Measurements from ENCODE around the gene ERGIC1.
"Not testable (repeated sequence)": the region's sequence is repeated elsewhere in the genome, so short reads cannot be mapped to it uniquely, and the experiment has no call there.

ERGIC1 gene

DNA sequence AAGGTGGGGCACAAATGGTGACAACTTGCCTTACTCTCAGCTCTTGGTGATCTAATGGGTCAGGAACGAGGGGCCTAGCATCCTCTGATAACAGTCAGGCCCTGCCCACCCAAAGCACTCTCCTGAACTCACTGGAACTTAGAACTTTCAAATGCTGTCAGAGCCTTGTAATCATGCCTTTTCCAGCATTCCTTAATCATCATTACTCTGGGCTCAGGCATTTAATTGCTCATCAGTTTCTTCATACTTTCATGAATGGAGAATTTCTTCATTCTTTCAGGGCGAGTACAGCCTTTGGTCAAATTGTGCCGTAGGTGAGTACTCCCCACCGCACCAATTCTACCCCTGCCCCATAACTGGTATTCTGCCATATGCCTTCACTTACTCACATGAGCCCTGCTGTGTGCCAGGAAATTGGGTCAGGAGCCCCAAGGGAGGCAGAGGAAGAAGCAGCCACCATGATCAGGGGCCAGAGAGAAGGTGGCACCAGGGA is 32.8 kb upstream of the ERGIC1 start:
- DNase-seq, result no peak

DNA sequence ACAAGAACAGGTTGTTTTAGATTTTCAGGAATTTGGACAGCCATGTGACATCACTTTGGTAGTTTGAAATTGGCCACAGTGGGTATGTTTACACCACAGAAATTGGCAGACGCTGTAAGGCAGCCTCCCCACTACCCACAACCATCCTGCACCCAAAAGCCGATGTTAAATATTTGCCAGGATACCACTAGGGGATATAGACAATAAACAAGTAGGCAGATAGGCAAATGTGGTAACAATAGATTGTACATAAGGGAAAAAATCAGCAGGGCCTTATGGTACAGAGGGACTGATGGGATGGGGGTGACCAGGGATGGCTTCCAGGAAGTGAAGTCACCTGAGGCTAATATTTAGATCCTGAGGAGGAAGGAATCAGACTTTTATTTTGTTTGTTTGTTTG is 31.9 kb upstream of the ERGIC1 start:
- no peak for DNase-seq

GRCh38 chr5:172802567-172803176 is 31.4 kb upstream of the ERGIC1 start:
- DNase-seq, result no peak

GRCh38 chr5:172805018-172805683 is 28.9 kb upstream of the ERGIC1 start:
- DNase-seq, result no peak

DNA sequence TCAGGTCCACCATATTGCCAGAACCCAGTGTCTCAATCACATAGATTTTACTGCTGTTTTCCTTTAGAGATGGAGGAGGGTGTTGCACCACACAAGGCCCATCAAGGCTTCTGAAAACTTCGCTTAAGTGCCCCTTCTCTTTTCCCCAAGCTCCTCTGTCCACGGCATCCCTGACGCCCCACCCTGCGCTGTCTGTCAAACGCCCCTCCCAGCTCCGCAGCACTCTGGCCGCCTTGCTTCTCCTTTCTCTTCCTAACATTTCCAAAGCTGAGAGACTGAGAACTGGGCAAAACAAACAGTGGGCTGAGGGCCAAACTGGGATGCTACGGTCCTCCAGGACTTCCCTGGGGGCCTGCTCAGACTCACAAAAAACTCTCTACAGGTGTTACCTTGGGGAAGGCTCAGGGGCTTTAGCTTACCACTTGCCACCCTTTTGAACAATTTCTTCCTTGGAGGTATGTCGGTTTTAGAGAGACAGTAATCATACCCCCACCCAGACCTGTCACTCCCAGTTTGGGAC is 28.3 kb upstream of the ERGIC1 start:
- DNase-seq, result no peak

DNA sequence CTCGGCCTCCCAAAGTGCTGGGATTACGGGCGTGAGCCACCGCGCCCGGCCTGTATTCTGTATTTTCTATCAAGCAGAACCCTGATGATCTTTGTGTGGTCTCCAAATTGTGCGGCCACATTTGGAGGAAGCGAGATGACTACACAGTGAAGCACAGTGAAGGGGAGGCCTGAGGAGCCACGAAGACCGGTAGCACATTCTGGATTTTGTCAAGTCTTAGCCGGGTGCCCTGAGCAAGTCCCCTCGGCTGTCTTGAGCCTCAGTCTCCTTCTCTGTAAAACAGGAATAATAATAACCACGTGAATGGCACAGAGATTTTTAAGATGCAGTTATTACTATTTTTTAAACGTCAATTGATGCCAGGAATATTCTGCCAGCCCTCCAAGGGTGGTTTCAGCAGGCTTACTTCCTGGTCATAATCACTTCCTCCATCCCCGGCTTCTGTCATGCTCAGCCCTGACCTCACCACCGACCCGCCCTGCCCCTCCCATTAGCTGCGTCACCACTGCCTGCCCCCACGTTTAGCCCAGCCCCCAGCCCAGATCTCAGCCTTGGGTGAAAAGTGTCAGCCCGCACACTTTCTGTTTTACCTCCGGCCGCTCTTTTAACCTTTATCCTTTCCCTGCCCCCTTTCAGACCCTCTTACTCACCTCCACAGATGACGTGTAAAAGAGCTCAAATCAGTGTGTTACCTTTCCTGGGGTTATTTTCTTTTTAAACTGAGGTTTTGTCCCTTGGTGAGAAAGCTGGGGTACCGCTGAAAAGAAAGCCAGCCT is 27.0 kb upstream of the ERGIC1 start:
- DNase-seq, result peak; percentile 93 to 95

DNA sequence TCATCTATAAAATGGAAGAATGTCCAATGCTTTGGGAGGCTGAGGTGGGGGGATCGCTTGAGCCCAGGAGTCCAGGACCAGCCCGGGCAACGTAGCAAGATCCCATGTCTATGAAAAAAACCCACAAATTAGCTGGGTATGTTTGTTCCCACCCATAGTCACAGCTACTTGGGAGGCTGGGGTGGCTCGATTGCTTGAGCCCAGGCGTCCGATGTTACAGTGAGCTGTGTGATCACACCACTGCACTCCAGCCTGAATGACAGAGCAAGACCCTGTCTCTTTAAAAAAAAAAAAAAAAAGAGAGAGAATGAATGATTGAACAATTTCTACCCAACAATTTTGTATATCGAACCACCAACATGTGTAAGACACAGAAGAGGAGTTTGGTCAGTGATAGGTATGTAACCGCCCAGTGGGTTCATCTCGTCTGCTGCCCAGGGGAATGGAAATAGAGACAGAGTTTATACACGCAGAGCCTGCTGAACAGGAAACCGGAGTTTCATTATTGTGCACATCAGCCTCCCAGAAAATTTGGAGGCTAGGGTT is 26.2 kb upstream of the ERGIC1 start:
- DNase-seq, result no peak

DNA sequence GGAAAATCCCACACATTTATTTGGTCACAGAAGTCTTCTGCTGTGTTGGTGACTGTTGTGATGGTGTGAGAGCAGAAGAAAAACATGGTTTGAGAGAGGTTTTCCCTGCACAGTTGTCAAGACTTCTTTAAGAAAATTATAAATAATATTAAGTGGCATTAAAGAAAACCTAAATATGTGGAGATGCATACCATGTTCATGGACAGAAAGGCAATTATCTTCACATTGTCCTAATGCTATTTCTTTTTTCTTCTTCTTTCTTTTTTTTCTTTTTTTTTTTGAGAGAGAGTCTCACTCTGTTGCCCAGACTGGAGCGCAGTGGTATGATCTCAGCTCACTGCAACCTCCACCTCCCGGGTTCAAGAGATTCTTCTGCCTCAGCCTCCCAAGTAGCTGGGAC is 24.3 kb upstream of the ERGIC1 start:
- no peak for DNase-seq

- not testable (repeated sequence) for DNase-seq
Observed at GRCh38 chr5:172810996-172811395, 23.1 kb upstream of the ERGIC1 start.

GRCh38 chr5:172815631-172816030 is 18.4 kb upstream of the ERGIC1 start:
- no peak for DNase-seq

DNA sequence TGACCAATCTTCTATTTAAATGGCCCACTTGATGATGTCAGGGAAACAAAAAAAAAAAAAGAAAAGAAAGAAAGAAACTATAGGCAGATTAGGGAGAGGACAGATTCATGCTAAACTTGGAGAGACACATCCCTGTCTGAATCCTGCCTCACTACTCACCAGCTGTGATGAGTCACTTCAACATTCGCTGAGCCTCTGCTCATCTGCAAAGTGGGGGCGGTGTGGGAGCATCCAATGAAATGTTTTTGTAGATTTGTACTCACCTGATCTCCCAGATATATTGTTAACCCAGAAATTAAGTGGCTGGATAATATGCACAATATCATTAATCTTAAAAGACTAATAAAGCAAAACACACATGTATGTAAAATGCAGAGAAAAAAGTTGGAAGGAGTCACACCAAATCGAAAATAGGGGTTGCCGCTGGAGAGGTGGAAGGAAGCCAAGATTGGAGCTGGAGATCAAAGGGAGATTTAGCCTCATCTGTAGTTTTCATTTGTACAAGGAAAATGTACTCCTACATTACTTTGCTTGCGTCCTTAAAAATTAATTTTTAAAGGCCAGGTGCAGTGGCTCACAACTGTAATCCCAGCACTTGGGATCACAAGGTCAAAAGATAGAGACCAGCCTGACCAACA is 17.0 kb upstream of the ERGIC1 start:
- no peak for DNase-seq

DNA sequence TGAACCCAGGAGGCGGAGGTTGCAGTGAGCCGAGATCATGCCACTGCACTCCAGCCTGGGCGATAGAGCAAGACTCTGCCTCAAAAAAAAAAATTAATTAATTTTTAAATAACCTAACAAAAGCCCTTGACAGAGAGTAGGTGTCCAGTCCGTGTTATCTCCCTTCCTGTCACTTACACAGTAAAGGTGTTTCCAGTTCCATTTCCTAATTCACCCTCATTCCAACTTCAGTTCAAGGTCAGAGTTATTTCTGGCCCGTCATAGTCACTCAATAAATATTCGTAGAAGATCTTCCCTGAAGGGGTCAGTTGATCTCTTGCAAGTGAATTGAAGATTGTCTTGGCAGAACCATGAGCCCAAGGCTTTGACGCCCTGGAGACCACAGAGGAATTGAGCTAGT is 16.4 kb upstream of the ERGIC1 start:
- DNase-seq, result no peak

DNA sequence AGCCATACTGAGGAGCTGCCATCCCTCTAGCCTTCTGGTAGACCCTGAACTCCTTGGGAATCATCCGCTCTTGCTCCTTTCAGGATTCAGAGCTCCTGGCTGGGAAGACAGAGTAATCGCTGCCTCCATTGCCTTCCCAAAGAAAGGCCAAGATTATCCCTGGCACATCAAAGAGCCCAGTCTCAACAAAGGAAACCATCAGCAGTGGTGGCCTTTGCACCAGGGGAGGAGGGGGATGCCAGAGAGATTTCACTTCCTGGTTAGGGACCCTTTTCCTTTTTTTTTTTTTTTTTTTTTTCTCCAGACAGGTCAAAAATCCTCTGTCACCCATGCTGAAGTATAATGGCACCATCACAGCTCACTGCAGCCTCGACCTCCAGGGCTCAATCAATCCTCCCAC is 16.0 kb upstream of the ERGIC1 start:
- DNase-seq, result no peak

DNA sequence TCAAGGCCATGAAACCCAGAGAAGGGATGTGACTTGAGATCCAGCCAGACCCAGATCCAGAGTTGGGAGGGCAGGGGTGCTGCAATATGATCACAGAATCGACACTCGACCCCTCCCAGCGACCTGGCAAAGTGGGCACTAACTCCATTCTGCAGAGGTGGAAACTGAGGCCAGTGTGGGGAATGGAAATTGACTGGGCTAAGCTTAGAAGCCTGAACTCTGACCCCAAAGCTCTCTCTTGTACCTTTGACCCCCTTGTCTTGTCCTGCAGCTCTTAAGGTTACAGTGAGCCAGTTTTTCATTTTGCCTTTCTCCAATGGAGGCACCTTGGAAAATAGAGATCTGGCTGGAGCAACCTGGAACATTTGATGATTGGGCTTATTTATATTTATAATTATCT is 14.5 kb upstream of the ERGIC1 start:
- no peak for DNase-seq

- no peak for DNase-seq
Observed at GRCh38 chr5:172820046-172820767, 13.8 kb upstream of the ERGIC1 start.

GRCh38 chr5:172821340-172821985 is 12.6 kb upstream of the ERGIC1 start:
- no peak for DNase-seq

DNA sequence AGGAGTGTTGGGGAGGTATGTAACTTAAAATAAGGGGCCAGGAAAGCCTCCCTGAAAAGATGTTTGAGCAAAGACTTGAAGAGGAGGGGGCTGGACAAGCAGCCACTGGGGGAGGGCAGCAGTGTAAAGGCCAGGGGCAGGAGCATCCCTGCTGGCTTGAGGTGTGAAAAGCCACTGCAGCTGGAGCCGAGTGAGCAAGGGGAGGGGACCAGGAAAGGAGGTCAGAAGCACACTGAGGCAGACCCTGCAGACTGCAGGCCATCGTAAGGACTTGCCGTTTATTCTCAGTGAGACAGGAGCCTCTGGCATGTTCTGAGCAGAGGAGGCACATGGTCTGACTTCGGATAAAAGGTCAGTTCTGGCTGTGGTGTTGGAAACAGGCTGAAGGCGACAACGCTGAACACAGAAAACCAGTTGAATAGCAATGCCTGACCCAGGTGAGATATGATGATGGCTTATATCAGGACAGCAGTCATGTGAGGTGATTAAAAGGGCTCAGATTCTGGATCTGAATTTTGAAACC is 10.2 kb upstream of the ERGIC1 start:
- DNase-seq, result no peak

DNA sequence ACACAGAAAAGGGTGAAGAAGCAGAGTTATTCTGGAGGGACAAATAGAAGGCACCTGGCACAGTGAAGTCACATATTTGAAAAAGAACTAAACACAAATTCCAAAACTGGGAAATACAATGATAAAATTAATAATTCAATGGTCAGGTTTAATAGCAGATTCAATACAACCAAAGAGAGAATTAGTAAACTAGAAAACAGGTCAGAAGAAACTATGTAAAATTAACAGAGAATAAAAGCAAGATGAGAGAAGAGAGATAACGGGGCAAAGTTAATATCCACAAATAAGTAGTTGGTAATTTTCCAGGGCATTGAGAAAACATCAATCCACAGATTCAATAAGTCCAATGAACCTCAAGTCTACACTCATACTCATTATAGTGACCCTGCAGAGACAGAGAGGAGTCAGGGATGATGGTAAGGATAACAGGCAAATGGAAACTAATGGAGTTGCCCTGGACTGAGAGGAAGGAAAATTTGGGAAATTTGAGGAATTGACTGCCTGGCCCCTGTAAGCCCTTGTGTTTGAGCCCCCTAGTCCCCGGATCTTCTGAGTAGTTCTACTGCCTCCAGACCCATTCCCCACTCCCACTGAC is 8.3 kb upstream of the ERGIC1 start:
- DNase-seq, result no peak

DNA sequence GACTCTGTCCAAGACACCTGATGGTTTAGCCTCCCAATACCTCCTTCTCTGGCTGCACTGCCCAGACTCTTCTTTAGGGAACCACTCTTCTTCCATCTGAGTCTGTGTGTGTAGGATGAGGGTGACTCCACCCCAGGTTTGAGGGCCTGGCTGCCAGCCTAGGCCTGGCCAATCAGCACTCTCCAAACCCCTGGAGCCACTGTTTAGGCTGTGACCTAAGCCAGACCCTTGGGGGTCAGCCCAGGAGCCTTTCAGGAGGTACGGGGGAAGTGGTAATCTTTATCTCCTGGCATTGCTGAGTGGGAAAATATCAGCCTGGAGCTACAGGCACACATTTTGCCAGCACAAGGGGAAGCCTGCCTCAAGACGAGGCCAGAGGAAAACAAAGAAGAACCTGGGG is 6.2 kb upstream of the ERGIC1 start:
- DNase-seq, result no peak

DNA sequence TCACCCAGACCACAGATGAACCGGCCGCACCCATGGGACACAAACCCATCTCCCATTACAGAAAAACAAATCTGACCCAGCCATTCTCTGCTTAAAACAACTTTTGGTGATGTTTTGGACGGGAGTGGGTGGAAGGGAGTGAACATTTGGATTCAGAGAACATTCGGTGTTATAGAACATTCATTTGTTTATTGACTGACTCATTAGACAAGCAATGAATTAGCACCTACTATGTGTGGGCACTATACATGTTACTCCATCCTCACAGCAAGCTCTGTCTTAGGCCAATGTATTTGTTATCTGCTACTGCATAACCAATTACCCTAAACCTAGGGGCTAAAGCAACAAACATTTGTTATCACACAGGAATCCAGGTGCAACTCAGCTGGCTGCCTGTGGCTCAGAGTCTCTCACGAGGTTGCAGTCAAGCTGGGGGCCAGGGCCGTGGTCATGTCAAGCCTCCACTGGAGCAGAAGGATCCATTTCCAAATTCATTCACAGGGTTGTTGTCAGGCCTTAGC is 5.1 kb upstream of the ERGIC1 start:
- DNase-seq, result no peak

GRCh38 chr5:172830275-172830799 is 3.7 kb upstream of the ERGIC1 start:
- no peak for DNase-seq
